Panc1 (cell line): ENCODE data around the gene SLC6A7. TPM values are rescaled to one million over a fixed set of nuclear protein-coding genes. Genes with fewer than 3 reads are reported as not detected.

ENCODE experiments used
- ATAC-seq: fragments of 200-7000 bp; cut with Tn5 transposase; 2 replicates; pipeline ENCODE4 v1.9.1; 2020; ENCODE audit warnings: mild to moderate bottlenecking, moderate library complexity
- BruUV-seq: library from RNA; stranded (reverse); fragments of 400-500 nt; replicated peaks from 2 replicates; lab custom pipeline; 2021; lab: Mats Ljungman, UMichigan
- CTCF ChIA-PET: fragments of 300-600 bp; sonication (Branson Sonifier 250); formaldehyde crosslinking; loops from one replicate; lab custom pipeline; 2022; ENCODE audit warnings: antibody characterized with exemption; lab: Charles Lee
- POLR2A ChIA-PET: fragments of 300-600 bp; sonication (Branson Sonifier 250); formaldehyde crosslinking; loops from one replicate; lab custom pipeline; 2022; ENCODE audit warnings: antibody characterized with exemption; lab: Charles Lee
- DNase-seq: peaks from one replicate; pipeline ENCODE4 v3.0.0-alpha.2; 2010; ENCODE audit warnings: low read depth, low spot score
- H3K27ac ChIP-seq: 2 replicates; pipeline ENCODE4 v1.5.1; 2011; ENCODE audit warnings: mild to moderate bottlenecking, low read length, inconsistent platforms
- H3K27me3 ChIP-seq: fragments of 200-500 bp; sonication (Bioruptor generic); 2 replicates; pipeline ENCODE4 v1.6.0; 2014; ENCODE audit warnings: low read length, inconsistent platforms; ENCODE audit not compliant: control insufficient read depth, insufficient read depth
- H3K36me3 ChIP-seq: fragments of 200-500 bp; sonication (Bioruptor generic); 2 replicates; pipeline ENCODE4 v1.5.1; 2014; ENCODE audit warnings: inconsistent platforms, mild to moderate bottlenecking, low read length, moderate library complexity; ENCODE audit not compliant: control insufficient read depth, insufficient read depth
- H3K4me1 ChIP-seq: 2 replicates; pipeline ENCODE4 v1.5.1; 2011; ENCODE audit warnings: inconsistent platforms, mild to moderate bottlenecking, low read length, moderate library complexity; ENCODE audit not compliant: control insufficient read depth, insufficient read depth
- H3K4me3 ChIP-seq, 2 experiments: 2 replicates each; pipeline ENCODE4 v1.5.1; 2011 to 2012; ENCODE audit warnings: low read depth in 2 of 2, low read length in 2 of 2, mild to moderate bottlenecking in 2 of 2, inconsistent platforms in 1 of 2, moderate library complexity in 1 of 2
- H3K9me3 ChIP-seq: fragments of 200-500 bp; sonication (Bioruptor generic); 2 replicates; pipeline ENCODE4 v1.5.1; 2014; ENCODE audit warnings: low read depth, mild to moderate bottlenecking, inconsistent platforms, low read length, moderate library complexity; ENCODE audit not compliant: control insufficient read depth, insufficient read depth
- CTCF ChIP-seq: fragments of 450-650 bp; IDR thresholded peaks from 2 replicates; pipeline ENCODE4 v1.5.1; 2017; ENCODE audit warnings: mild to moderate bottlenecking
- POLR2AphosphoS5 ChIP-seq: IDR thresholded peaks from 2 replicates; pipeline ENCODE4 v1.6.1; 2012; ENCODE audit warnings: mild to moderate bottlenecking, low read depth, low read length, moderate library complexity
- SIN3A ChIP-seq: IDR thresholded peaks from 2 replicates; pipeline ENCODE4 v1.6.1; 2012; ENCODE audit warnings: low read depth, mild to moderate bottlenecking, low read length, moderate library complexity, borderline replicate concordance; ENCODE audit not compliant: insufficient read depth
- TCF7L2 ChIP-seq: IDR thresholded peaks from 2 replicates; pipeline ENCODE4 v1.6.1; 2011; ENCODE audit warnings: mild to moderate bottlenecking, low read depth, low read length, inconsistent platforms
- in situ Hi-C: cut with HindIII; loops from 2 replicates; pipeline ENCODE4 v1.10.0; 2016; ENCODE audit warnings: low sequenced_read_pairs, low pct_unique_long_range_greater_than_20kb
- intact Hi-C: fragments of 100-400 bp; cut with micrococcal nuclease; formaldehyde crosslinking; loops from one replicate; pipeline ENCODE4 v1.10.0; 2022; ENCODE audit not compliant: unreplicated experiment
- total RNA-seq: library from RNA; stranded (reverse); gene quantifications from one replicate; pipeline ENCODE4 v1.2.1, GENCODE V29; 2021; ENCODE audit not compliant: unreplicated experiment
- TF ChIP-seq, protein P1 (sequence below), 2 experiments: IDR thresholded peaks; 2 replicates each; pipeline ENCODE4 v1.6.1; 2011 to 2012; ENCODE audit warnings: low read depth in 2 of 2, control low read depth in 1 of 2, low read length in 1 of 2, mild to moderate bottlenecking in 1 of 2, moderate library complexity in 1 of 2; ENCODE audit not compliant: insufficient read depth in 1 of 2

Gene SLC6A7
- total RNA-seq, 1 experiment from 2014 or later = not detected

GRCh38 chr5:150204590-150204960 lies 14.7 kb downstream of the SLC6A7 start:
- Histone ChIP-seq H3K36me3 (no peaks in the 10 kb centered on the region), H3K4me3 (no peak overlapping the region), H3K27me3 (no peaks in the 10 kb centered on the region; the same call in 1 of the 2 replicates), H3K9me3 (no peaks in the 10 kb centered on the region), H3K27ac (no peak overlapping the region), H3K4me1 (no peaks in the 10 kb centered on the region; the same call in 1 of the 2 replicates)
- in situ Hi-C loops (no loop called here), intact Hi-C loops (no loop called here)
- DNase-seq (no peak), ATAC-seq (no peak)
- no TSS peak for BruUV-seq
- ChIA-PET CTCF (no interaction called here), POLR2A (no interaction called here)
- TF ChIP-seq TCF7L2 = no peak
- TF ChIP-seq SIN3A = no peak
- TF ChIP-seq CTCF = no peak
- no peak for TF ChIP-seq POLR2AphosphoS5
- TF ChIP-seq, protein P1, sequence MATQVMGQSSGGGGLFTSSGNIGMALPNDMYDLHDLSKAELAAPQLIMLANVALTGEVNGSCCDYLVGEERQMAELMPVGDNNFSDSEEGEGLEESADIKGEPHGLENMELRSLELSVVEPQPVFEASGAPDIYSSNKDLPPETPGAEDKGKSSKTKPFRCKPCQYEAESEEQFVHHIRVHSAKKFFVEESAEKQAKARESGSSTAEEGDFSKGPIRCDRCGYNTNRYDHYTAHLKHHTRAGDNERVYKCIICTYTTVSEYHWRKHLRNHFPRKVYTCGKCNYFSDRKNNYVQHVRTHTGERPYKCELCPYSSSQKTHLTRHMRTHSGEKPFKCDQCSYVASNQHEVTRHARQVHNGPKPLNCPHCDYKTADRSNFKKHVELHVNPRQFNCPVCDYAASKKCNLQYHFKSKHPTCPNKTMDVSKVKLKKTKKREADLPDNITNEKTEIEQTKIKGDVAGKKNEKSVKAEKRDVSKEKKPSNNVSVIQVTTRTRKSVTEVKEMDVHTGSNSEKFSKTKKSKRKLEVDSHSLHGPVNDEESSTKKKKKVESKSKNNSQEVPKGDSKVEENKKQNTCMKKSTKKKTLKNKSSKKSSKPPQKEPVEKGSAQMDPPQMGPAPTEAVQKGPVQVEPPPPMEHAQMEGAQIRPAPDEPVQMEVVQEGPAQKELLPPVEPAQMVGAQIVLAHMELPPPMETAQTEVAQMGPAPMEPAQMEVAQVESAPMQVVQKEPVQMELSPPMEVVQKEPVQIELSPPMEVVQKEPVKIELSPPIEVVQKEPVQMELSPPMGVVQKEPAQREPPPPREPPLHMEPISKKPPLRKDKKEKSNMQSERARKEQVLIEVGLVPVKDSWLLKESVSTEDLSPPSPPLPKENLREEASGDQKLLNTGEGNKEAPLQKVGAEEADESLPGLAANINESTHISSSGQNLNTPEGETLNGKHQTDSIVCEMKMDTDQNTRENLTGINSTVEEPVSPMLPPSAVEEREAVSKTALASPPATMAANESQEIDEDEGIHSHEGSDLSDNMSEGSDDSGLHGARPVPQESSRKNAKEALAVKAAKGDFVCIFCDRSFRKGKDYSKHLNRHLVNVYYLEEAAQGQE (IDR thresholded peaks at IDR 0.05; ENCODE audit: insufficient read depth in 1 of 2, low read depth in 2 of 2, low read length in 1 of 2) = no peak

GRCh38 chr5:150206098-150206778 lies 16.4 kb downstream of the SLC6A7 start:
- H3K27me3 ChIP-seq = no peaks in the 10 kb centered on the region; the same call in 1 of the 2 replicates
- no peak for DNase-seq
- H3K9me3 ChIP-seq = no peaks in the 10 kb centered on the region
- no TSS peak for BruUV-seq
- CTCF ChIA-PET = no interaction called here
- in situ Hi-C loops (no loop called here), intact Hi-C loops (no loop called here)
- ATAC-seq = no peak
- no peak overlapping the region for H3K4me3 ChIP-seq
- TF ChIP-seq POLR2AphosphoS5 = no peak
- no peak for TF ChIP-seq TCF7L2
- TF ChIP-seq, protein P1 (IDR thresholded peaks at IDR 0.05; ENCODE audit: insufficient read depth in 1 of 2, low read depth in 2 of 2, low read length in 1 of 2) = no peak
- no peak for TF ChIP-seq CTCF
- TF ChIP-seq SIN3A = no peak
- H3K27ac ChIP-seq = no peak overlapping the region
- no peaks in the 10 kb centered on the region; the same call in 1 of the 2 replicates for H3K4me1 ChIP-seq
- H3K36me3 ChIP-seq = no peaks in the 10 kb centered on the region
- POLR2A ChIA-PET = interaction anchor here (0.5 to 0.6 kb wide), 2 partner anchors 60 to 106 kb away, joined by 3 read pairs; no protein-coding TSS in a partner anchor
